Islet of Langerhans (tissue), 1 donor: ENCODE data around the gene TWIST2.

Experiments used
- FAIRE-seq: peaks from one replicate; lab custom pipeline; 2011; peaks lifted over from hg19 to GRCh38; lab: Jason Lieb, UNC

Gene TWIST2

DNA sequence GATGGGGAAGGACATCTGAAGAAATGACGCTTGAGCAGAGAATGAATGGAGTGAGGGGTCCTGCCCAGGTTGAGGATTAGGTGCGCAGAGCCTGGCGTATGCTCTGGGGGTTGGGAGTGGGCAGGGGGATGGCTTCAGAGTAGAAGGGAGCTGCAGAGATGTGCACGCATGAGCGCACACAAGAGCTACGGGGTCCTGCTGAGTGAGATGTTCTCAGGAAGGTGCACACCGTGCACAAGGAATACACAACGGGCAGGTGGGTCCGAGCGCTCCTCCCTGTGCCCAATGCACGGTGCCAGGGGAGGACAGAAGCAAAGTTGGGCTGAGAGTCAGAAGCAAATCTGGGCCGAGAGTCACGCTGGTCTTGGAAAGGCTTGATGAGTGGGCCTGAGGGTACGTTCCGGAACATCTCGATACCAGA lies 25.5 kb downstream of the TWIST2 start:
- no peak for FAIRE-seq

DNA sequence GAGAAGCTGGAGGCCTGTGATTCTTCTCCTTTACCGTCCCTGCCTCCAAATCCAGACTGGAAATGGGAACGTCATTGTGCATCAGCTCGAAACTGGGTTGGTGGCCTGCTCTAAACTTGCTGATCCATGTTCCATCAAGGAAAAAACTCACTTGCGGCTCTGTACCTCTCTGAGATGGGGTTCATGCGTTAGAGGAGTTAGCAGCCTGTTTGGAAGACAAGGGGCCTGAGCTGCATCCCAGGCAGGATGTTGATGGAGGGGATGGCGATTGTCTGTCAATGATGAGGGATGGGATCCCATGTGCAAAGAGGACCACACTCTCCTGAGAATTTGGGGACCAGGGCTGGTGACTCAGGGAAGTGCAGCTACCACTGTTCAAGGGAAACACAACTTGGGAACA lies 26.0 kb downstream of the TWIST2 start:
- no peak for FAIRE-seq

DNA sequence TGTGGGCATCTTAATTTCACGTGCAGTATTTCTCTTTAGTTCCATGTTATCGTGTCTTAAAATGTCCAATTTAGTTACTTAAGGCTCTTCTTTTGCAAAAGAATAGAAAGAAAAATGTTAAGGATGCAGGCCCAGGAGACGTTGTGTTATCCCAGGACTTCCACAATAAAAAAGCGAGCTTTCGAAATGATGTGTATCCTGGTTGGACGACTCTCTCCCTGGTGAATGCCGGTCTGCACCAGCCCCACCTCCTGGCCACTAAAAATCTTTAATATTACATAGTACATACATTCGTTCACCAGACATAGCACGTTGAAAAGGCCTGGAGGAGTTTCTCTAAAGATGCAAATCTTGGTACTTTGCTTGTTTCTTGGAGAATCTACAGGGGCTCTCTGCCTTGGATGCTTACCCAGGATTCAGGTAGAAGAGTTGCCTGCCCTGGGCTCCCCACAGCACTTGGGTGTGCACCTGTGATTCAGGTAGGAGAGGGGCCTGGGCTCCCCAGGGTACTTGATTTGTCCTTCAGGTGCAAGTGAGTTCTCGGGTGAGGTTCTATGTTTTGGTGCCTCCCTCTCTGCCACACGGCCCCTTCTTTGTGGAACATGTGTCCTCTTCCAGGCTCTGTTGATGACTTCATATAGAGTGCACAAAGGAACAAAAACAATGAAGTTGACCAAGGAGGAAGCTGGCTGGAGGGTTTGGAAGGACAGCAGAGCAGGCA lies 26.6 kb downstream of the TWIST2 start:
- no peak for FAIRE-seq

DNA sequence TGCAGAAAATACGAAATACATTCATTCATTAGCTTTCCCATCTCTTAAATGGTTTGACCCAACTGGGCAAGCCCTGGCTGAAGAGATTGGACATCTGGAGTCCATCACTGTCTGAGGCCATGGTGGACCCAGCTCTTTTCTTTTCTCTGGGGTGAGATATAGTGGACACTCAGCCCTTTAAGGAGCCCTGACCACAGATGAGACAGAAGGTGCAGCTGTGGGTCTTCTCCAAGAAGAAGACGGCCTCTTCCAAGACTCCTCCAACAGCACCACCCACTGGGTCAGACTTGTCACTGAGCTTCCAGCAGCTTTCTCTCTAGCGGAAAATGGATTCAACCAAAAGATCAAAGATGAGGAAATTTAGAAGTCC lies 27.2 kb downstream of the TWIST2 start:
- FAIRE-seq, result no peak

DNA sequence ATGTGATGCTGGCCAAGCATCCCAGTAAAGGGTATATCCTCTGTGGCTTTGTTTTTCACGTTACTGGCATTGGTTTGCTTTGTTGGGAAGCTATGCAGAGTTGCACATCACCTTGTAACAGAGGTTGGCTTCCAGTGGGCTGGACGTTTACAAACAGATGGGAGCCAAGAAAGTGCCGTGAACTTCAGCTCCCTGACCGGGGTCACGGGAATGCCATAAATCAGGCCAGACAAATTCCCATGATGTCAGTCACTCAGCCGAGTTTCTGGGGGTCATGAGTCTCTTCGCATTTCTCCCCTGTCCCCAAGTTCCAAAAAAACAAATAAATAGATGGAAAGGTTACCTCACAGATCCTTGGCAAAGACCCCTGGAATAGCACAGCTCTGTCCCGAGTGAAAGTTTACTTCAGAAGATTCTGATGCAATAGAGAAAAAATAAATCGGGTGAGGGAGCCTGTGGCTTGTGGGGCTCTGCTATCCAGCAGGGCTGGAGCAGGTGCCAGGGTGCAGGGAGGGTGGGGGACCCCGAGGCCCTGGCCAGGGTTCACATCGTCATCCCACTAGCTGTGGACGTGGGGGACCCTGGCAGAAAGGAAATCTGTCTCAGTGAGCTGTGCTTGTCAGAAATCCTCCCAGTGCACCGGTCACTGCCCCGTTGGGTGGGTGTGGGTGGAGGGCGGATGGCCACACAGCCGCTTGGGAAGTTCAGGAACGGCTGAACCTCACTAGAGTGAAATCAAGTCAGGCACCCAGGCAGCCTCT lies 27.8 kb downstream of the TWIST2 start:
- no peak for FAIRE-seq

DNA sequence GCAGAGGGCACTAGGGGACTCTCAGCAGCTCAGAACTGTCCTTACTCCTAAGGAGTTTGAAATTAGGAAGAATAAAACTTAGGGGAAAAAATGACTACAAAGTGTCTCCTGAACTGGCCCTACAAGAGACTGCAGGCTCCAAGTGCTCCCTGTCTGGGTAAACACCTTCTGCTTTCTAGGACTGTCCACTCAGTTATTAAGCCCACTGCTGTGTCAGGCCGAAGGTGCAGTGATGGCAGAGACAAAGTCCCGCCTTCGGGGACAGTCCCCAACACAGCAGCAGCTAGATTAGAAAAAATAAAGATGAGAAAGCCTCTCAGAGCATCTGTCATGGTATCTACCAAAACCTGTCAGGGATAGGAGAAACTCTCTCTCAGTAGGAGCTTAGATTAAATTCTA lies 28.3 kb downstream of the TWIST2 start:
- FAIRE-seq, result no peak

DNA sequence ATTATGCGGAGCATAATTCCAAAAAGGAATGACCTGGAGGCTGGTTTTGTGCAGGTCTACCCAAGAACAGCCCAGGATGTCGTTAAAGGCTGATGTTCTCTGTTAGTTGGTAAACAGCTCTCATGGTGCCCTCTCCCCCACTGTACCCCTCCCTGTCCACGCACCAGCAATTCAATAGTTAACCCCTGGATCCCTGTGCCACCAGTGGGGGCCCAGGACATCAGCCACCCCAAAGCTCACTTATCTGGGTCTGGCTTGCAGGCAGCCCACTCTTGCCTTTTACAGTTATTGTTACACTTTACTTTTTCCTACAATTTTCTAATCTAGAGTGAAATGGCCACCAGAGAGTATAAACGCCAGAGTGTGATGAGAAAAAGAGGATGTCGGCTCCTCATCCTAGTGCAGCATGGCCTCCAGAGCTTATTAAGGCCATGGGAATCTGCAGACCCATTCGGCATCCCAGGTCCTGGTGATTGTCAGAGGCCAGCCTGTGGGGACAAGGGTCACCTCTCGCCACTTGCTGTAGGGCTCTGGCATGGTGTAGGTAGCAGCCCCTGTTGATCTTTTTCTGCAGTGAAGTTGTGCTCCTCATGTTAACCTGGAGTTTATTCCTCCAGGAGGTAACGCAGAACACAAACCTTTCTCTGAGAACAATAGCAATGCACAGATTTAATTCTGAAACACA lies 30.3 kb downstream of the TWIST2 start:
- no peak for FAIRE-seq

DNA sequence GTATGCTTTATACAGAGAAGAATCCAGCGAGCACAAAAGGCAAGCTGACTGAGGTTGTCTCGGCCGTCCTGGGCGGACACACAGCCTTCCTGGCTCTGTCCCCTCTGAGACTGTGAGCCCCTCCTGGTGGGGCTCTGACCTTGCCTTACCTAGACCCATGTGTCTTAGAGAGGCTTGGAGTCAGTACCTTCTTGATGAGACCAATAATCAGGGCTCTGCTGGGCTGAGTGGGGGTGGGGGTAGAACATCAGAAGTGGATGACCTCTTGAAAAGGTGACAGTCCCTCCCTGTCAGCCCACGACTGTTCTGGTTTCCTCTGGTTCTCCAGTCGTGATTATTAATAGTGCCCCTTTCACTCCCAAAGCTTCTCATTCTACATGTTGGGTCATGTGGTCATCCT lies 31.2 kb downstream of the TWIST2 start:
- no peak for FAIRE-seq

DNA sequence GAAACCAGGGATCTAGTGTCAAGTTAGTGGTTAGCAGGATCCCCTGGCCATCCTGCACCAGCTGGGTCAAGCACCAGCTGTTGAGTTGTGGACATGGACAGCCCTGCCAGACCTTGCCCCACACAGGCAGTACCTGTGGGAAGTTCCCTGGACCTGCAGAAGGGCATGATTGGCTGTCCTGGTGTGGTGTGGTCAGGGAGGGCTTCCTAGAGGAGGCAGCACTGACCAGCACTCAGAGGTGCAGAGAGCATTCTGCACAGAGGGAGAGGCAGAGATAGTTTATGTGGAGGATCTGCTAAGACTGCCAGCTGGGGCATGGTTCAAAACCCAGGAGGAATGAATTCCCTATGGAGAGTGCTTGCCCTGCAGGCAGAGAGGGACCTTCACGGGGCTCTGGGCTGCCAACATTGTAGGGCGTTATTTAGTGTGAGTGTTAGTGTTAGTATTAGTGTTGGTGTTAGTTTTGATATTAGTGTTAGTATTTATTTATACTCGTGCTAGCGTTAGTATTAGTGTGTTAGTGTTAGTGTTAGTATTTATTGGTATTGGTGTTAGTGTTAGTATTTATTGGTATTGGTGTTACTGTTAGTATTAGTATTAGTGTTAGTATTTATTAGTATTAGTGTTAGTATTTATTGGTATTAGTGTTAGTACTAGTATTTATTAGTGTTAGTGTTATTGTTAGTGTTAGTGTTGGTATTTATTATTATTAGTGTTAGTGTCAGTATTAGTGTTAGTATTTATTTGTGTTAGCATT lies 31.9 kb downstream of the TWIST2 start:
- no peak for FAIRE-seq

DNA sequence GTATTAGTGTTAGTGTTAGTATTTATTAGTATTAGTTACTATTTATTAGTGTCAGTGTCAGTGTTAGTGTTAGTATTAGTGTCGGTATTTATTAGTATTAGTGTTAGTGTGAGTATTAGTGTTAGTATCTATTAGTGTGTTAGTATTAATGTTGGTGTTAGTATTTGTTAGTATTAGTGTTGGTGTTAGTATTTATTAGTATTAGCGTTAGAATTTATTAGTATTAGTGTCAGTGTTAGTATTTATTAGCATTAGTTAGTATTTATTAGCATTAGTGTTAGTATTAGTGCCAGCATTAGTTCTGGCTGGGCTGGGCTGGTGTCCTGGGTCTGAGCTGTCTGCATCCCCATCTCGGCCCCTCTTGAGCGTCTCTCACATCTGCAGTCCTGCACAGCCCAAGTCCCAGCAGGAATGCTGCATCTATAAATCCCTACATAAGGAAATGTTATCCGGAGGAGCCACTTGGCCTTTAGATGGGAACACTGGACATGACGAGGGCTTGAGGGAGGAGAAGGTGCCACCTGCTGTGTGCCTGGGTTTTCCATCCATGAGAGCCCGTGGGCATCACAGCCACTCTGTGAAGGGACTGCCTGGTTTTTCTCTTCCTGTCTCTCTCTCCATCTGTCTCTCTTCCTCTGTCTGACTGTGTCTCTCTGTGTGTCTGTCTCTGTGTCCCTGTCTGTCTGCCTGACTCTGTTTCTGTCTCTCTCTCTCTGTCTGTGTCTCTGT lies 33.6 kb downstream of the TWIST2 start:
- FAIRE-seq, result no peak

DNA sequence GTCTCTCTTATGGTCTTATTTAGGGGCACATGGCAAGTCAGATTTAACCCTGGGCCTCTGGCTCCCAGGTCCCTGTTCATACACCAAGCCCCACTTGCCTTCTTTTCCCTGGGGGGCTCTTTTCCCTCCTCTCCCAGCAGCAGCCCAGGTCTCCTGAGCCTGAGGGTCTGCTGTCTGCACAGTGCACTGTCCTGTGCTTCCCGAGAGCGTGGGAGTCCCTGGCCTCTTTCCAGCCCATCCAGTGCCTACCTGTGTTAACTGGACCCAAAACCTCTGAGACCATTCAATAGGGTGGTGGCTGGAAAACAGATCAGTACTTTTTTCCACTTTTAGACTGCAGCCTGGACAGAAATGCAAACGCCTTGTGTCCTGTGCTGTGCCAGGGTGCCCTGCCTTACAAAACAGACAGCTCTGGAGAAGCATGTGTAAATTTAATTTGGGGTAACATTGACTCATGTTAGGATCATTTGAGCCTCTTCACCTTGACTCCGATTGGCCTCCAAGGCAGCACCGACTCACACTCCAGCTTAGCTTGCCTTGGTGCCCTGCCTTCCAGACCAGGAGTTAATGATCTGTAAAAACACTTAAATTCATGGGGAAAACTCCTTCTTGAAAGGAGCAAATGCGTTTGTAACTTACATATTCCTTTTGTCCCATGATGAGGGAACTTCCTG lies 34.3 kb downstream of the TWIST2 start:
- FAIRE-seq, result no peak

DNA sequence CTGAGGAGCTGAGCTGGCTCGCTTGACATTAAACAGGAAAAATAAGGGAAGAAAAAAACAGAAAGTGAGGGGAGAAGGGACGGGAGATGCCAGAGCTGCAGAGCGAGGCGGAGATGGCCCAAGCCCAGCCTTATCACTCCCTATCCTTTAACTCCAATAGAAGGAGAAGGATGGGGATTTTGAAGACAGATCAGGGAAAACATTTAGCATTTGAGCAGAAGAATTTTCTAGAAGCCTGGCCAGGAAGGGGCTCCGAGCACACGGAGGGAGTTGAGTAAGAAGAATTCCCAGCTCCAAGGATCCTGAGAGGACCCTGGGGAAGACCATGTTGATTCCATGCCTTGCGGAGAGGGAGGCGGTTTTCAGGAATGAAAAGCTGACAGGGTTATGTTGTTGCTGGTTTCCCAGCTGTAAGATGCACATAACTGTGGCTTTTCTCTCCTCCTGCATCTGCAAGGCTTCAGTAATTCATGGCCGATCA lies 35.6 kb downstream of the TWIST2 start:
- FAIRE-seq, result no peak

DNA sequence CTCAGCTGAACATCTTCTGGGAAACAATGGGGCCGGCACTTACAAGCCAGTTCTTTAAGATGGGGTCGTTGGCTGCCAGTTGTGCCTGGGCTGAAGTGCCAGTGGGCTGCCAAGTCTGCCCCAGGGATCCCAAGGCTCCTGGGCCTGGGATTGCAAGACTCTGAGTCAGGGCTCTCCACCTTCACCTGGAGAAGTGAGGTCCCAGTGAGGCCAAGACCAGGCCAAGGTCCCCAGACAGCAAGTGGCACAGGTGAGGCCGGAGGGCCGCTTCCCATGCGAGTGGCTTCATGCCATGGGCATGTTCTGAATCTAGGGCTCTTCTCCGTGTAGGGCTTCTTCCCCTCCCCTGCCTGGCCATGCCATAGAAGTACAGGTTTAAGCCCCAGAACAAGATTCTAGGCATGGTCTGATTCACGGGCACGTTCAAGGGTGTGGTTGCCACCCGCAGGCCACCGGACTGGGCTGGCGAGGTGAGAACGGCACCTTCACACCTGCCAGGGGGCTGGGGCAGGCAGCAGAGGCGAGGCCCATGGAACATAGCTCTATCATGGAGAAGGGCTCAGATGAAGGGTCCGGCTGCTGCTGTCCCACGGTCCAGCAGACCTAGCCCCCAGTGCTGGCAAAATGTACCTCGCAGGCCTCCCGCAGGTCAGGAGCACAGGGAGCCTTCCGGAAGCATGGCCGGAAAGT lies 36.4 kb downstream of the TWIST2 start:
- no peak for FAIRE-seq

DNA sequence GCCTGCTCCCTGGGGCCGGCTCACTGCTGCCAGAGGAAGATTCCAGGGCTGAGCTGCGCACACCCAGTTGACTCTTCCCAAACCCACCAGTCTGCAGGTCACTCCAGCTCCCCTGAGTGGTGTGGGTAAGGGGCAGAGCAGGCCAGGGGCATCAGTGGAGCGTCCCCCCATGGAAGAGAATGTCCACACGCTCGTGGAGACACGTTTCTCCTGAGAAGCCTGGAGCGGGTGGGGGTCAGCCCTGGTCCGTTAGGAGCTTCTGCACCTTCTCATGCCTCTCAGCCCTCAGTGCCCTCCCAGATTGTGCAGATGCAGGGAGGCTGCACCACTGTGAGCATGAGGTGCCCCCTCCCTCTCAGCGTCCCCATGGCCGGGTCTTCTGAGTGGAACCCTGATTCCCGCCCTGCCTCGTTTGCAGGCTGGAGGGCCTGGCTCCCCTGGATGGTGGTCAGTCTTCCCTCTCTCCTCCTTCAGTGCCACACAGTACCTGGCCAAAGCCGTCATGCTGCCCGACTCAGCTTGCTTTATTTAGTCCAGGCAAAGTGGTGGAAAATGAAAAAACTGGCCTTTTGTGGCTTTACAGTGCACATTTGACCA lies 37.0 kb downstream of the TWIST2 start:
- FAIRE-seq, result no peak

DNA sequence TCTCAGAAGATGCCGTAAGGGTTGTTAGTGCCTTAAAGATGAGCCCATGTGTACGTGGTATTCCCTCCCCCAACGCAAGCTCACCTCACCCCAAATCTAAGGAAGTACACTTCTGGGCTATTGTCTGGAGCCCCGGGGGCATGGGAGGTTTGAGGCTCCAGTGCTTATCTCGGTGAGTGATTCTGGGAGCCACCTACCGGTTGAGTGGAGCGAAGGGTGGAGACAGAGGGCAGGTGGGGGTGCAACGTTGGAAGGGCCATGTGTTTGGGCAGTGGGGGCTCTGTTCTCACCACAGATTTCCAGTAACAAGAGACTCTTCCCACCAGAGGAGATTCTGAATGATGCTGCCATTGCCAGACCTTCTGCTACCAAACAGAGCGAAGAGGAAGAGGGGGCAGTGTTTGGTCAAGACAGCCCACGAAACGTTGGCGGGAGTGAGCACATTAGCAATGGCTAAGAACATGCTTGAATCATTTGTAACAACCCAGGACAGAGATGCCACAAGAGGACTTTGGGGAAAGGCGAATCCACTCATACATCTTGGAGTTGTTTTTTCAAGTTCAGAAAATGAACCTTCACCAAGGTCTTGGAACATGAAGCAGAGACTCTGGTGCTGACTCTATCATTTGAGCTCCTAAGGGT lies 38.7 kb downstream of the TWIST2 start:
- no peak for FAIRE-seq

DNA sequence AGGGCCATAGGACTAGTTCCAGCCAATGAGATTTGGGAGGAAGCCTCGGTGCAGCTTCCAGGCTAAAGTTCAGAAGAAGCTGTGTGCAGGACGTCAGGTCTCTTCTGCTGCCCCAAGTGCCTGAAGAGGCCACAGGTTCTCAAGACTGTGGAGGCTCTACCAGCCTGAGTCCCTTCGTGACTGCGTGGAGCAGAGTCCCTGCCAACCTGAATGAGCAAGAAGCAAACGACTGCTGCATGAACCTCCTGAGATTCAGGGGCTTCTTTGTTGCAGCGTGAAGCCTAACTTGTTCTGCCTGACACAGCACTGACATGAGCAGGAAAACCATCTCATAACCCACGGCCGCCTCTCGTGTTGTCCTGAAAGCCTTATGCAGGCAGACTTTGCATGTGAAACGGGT lies 39.7 kb downstream of the TWIST2 start:
- no peak for FAIRE-seq

DNA sequence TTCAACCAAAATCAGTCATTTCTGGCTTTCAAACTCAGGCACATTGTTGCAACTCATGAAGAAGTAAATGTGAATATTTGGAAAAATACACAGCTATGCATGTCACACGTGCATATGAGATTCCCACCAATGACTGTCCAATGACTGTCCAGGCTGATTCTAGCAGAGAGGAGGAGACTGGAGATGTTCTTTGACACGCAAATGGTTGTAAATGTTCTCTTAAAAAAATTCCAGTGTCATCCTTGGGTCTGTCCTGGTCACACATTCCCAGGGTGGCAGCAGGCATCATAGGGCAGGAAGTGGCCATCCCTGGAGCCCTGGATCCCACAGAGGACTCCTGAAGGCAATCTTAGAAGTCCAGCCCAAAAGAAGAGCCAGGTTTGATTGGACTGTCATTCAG lies 40.9 kb downstream of the TWIST2 start:
- no peak for FAIRE-seq

DNA sequence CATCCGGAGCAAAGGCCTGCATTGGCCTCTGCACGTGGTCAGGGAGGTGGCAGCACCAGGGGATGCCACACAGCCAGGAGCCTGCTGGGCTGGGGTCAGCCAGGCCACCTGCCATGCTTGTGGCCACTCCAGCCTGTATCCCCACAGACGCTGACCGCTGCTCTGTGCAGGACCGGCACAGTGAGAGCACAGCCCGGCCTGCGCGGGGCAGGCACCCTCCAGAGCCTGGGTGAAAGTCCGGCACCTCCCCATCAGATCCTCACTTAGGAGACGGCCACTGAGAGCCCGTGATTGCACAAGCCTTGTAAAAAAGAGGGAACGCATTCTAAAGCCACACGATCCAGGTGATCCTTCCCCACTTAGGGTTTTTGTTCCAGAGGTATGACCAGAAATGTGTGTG lies 42.2 kb downstream of the TWIST2 start:
- no peak for FAIRE-seq

DNA sequence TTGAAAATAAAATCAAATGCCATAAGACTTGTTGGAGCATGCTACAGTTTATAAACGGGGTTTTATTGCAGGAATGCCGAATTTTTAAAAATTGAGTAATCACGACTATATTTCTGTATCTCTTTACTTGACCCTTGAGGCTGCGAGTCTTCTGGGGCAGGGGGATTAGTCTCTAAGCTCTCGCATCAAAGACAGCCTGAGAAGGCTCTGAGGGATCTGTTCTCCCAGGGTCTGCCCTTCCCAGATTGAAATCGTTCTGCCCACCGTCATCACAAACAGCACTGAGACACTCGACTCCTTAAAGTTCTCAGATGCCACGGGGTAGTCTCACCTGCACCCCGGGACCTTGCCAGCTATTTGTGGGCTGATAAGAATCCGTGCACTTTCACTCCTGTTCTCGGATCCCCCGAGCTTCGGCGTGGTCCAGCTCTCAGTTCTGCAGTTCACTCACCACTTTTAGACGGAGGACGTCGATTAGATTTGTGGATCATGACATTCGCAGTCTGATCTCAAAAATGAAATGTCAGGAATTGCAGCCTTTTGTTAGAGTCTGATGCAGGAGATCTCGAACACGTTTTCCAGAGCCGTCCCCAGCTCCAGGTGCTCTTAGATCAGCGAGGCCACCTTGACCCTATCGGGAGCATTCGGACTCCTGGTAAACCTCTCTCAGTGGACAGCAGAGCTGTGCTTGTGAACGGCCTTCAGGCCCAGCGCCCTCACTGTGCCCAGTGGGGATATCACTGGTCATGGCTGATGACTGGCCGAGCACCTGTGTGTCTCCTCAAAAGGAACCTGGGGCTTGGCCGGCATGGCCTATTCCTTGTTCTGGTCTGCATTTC lies 43.0 kb downstream of the TWIST2 start:
- no peak for FAIRE-seq
